Measurements from ENCODE around the gene ASTN2. TPM values are rescaled to one million over a fixed set of nuclear protein-coding genes. Genes with fewer than 3 reads are reported as not detected.

ASTN2 gene
- total and polyA plus RNA-seq, 12 donors = 1.9 to 11.1 (median 4.0) TPM

GRCh38 chr9:116697362-116697761, 717.5 kb downstream of the ASTN2 start:
- WGBS, 2 donors = 79 to 86% methylated on average over 1 of the region's 1 CpG
- ATAC-seq (no peak), DNase-seq (no peak)
- Histone ChIP-seq H3K27me3 (no peaks in the 10 kb centered on the region), H3K4me3 (no peak overlapping the region), H3K36me3 (peaks cover 0 to 46% (median 30%) of the 10 kb centered on the region in 9 donors), H3K9me3 (no peaks in the 10 kb centered on the region), H3K4me1 (peaks cover 0 to 37% (median 17%) of the 10 kb centered on the region in 9 donors), H3K27ac (no peak overlapping the region)
- intact Hi-C loops (cut with DNase I) = no loop called here
- TF ChIP-seq CTCF (IDR thresholded peaks at IDR 0.05) = no peak

DNA sequence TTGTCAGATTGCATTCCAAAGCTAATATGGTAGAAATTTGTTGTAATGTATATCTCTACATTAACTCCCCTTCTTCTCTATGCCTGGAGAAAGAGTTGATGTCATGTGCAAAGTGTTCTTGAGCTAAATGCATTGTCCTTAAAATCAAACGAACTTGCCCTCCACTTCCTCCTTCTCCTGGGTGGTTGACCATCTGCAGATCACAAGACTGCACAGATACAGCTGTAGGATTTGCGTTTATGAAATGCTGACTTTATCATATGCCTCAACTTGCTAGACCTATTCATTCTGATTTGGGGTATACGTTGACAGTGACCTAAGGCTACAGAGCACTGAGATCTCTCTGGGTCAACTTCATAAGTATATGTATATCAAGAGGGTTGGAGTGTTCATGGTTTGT, 719.4 kb downstream of the ASTN2 start:
- DNase-seq = no peak
- Histone ChIP-seq H3K4me1 (peaks cover 0 to 48% (median 17%) of the 10 kb centered on the region in 9 donors), H3K27ac (no peak overlapping the region), H3K9me3 (no peaks in the 10 kb centered on the region), H3K36me3 (peaks cover 0 to 36% (median 30%) of the 10 kb centered on the region in 9 donors), H3K27me3 (no peaks in the 10 kb centered on the region), H3K4me3 (no peak overlapping the region)
- intact Hi-C loops (cut with DNase I) = no loop called here
- 35 to 38% methylated on average over 3 of the region's 3 CpGs for WGBS, 2 donors
- peak in 5 of 8 donors; percentile 15 to 48 (median 34) for ATAC-seq
- TF ChIP-seq CTCF (IDR thresholded peaks at IDR 0.05) = no peak

DNA sequence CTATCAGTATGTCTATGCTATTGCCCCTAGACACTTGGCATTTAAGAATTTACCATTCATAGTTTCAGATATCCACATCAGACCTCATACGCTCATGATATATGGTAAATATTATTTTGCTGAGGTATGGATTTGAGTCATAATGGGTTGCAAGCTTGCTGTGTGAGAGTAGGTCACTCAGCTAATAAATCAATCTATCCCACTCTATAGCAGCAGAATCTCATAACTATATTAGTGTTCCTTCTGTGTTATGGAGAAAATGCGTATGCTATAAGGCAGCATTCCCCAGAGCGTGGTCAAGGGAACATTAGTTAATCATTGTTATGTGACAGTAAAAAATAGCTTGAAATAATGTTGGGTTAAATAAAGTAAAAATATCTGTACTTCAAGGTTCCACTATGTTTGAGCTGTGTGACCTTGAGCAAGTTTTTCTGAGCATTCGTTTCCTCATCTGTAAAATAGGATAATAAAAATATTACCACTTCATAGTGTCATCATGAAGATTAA, 720.0 kb downstream of the ASTN2 start:
- H3K4me3 ChIP-seq = no peak overlapping the region
- peaks cover 0 to 51% (median 17%) of the 10 kb centered on the region in 9 donors for H3K4me1 ChIP-seq
- H3K27ac ChIP-seq = no peak overlapping the region
- DNase-seq (no peak), ATAC-seq (no peak)
- peaks cover 0 to 30% (median 24%) of the 10 kb centered on the region in 9 donors for H3K36me3 ChIP-seq
- H3K9me3 ChIP-seq = no peaks in the 10 kb centered on the region
- no peaks in the 10 kb centered on the region for H3K27me3 ChIP-seq
- WGBS, 2 donors = 81 to 88% methylated on average over 4 of the region's 4 CpGs
- no peak for TF ChIP-seq CTCF (IDR thresholded peaks at IDR 0.05)
- intact Hi-C loops (cut with DNase I) = no loop called here

- H3K9me3 ChIP-seq = no peaks in the 10 kb centered on the region
- H3K27me3 ChIP-seq = no peaks in the 10 kb centered on the region
- peaks cover 0 to 15% (median 10%) of the 10 kb centered on the region in 9 donors for H3K36me3 ChIP-seq
- WGBS, 2 donors = 81 to 93% methylated on average over 2 of the region's 2 CpGs
- ATAC-seq (peak in 1 of 8 donors; percentile 10), DNase-seq (no peak)
- no peak overlapping the region for H3K27ac ChIP-seq
- no peak overlapping the region for H3K4me3 ChIP-seq
- no peak for TF ChIP-seq CTCF (IDR thresholded peaks at IDR 0.05)
- intact Hi-C loops (cut with DNase I) = no loop called here
- H3K4me1 ChIP-seq = peaks cover 2 to 66% (median 22%) of the 10 kb centered on the region in 9 donors
Measured at GRCh38 chr9:116693233-116693731, 721.6 kb downstream of the ASTN2 start.
